Mesodermal cell (in vitro differentiated cells): ENCODE results near the gene RASGEF1C.

ENCODE experiments used
- H3K27ac ChIP-seq: 2 replicates; pipeline ENCODE4 v1.7.0; 2013; ENCODE audit warnings: mild to moderate bottlenecking, low read depth, low read length, moderate library complexity; ENCODE audit not compliant: severe bottlenecking
- H3K36me3 ChIP-seq: 2 replicates; pipeline ENCODE4 v1.7.1; 2013; ENCODE audit warnings: mild to moderate bottlenecking, low read length, moderate library complexity; ENCODE audit not compliant: control insufficient read depth, insufficient read depth
- H3K4me1 ChIP-seq: one replicate; pipeline ENCODE4 v1.7.1; 2013; ENCODE audit warnings: mild to moderate bottlenecking, low read length; ENCODE audit not compliant: insufficient read depth, control insufficient read depth, poor library complexity, severe bottlenecking
- H3K4me3 ChIP-seq: 2 replicates; pipeline ENCODE4 v1.7.0; 2013; ENCODE audit warnings: low read length, control low read depth, mild to moderate bottlenecking; ENCODE audit not compliant: insufficient read depth, poor library complexity, severe bottlenecking; ENCODE audit errors: extremely low read depth
- H3K9me3 ChIP-seq: 2 replicates; pipeline ENCODE4 v1.7.1; 2013; ENCODE audit warnings: mild to moderate bottlenecking, low read length, moderate library complexity; ENCODE audit not compliant: control insufficient read depth
- WGBS, 2 experiments: methylation state at CpG; one replicate each; pipeline ENCODE4 v1.1.5; 2013; ENCODE audit warnings: missing lambda C conversion rate in 2 of 2; ENCODE audit not compliant: insufficient coverage in 2 of 2; 5-methylcytosine and 5-hydroxymethylcytosine counted together

The RASGEF1C gene

GRCh38 chr5:180170106-180170809 lies 38.8 kb downstream of the RASGEF1C start:
- WGBS, 2 experiments, result 78 to 83% methylated on average over 30 to 32 of the region's 32 CpGs
- Histone ChIP-seq H3K36me3 (no peaks in the 10 kb centered on the region), H3K9me3 (no peaks in the 10 kb centered on the region), H3K4me3 (no peak overlapping the region), H3K27ac (no peak overlapping the region), H3K4me1 (peaks cover 3% of the 10 kb centered on the region)

DNA sequence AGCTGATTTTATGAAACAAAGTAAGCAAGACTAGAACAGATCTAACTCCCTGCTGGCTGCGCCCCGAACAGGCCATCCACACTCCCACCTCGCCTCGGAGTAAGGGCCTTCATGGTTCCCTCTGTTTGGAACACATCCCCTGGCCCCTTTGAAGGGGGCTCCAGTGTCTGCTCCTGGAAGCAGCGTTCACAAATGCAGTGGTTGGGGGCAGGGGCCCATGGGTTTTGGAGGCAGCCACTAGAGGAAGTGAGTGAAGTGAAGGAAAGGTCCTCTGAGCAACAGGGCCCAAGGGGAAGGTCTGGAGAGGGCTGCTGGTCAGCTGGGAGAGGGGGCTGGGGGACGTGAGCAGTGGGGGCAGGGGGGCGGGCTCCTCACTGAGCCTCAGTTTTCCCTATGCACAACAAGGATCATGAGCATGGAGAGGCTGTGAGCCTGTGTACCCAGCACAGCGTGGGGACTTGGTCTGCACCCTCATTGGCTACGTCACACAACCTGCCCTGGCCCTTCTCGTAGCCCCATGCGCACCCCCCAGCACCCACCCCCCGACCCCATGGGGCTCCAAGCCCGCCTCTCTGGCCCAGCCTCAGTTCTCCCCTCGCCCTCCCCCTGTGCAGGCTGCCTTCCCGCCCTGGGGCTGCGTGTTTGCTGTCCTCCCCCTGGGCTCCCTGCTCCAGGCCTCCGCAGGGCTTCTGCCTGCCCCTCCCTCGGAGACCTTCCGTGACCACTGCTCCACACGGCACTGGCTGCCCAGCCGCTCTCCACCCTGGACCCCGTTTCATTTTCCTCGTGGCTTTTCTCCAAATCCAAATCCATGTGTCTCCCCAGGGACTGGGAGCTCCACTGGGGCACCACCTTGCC lies 39.5 kb downstream of the RASGEF1C start:
- peaks cover 3% of the 10 kb centered on the region for H3K4me1 ChIP-seq
- WGBS, 2 experiments, result 83 to 94% methylated on average over 9 to 19 of the region's 23 CpGs
- H3K9me3 ChIP-seq, result no peaks in the 10 kb centered on the region
- H3K36me3 ChIP-seq, result no peaks in the 10 kb centered on the region
- H3K4me3 ChIP-seq, result no peak overlapping the region
- no peak overlapping the region for H3K27ac ChIP-seq

GRCh38 chr5:180168758-180169157 lies 40.3 kb downstream of the RASGEF1C start:
- WGBS, 2 experiments, result 92 to 94% methylated on average over 4 of the region's 6 CpGs
- no peak overlapping the region for H3K4me3 ChIP-seq
- H3K36me3 ChIP-seq, result no peaks in the 10 kb centered on the region
- peaks cover 3% of the 10 kb centered on the region for H3K4me1 ChIP-seq
- H3K9me3 ChIP-seq, result no peaks in the 10 kb centered on the region
- H3K27ac ChIP-seq, result no peak overlapping the region

GRCh38 chr5:180166176-180166575 lies 42.8 kb downstream of the RASGEF1C start:
- Histone ChIP-seq H3K9me3 (no peaks in the 10 kb centered on the region), H3K27ac (no peak overlapping the region), H3K4me1 (peaks cover 3% of the 10 kb centered on the region), H3K4me3 (no peak overlapping the region), H3K36me3 (no peaks in the 10 kb centered on the region)
- WGBS, 2 experiments, result 67% methylated on average over 2 of the region's 2 CpGs; no CpG with 5 or more reads in 1 of the 2 experiments

DNA sequence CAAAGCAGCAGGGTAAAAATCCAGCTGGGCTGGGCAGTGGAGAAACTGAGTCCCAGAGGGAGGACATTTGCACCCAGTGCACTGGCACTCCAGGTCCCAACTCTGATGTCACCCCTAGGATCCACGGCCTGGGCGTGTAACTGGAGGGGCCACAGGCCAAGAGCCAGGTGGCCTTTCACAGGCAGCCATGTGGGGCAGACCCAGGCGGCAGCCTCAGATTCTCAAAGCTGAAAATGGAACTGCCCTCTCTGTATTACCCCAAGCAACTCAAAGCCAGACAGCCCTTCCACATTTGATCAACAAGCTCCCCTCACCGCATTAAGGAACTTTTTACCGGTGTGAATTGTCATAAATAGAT lies 46.7 kb downstream of the RASGEF1C start:
- no peak overlapping the region for H3K4me3 ChIP-seq
- H3K36me3 ChIP-seq, result no peaks in the 10 kb centered on the region
- H3K4me1 ChIP-seq, result no peaks in the 10 kb centered on the region
- no peaks in the 10 kb centered on the region for H3K9me3 ChIP-seq
- H3K27ac ChIP-seq, result no peak overlapping the region
- WGBS, 2 experiments, result 85 to 90% methylated on average over 2 to 3 of the region's 5 CpGs

- no peak overlapping the region for H3K4me3 ChIP-seq
- no peaks in the 10 kb centered on the region for H3K9me3 ChIP-seq
- no peaks in the 10 kb centered on the region for H3K36me3 ChIP-seq
- no peaks in the 10 kb centered on the region for H3K4me1 ChIP-seq
- no peak overlapping the region for H3K27ac ChIP-seq
- WGBS, 2 experiments, result 91 to 92% methylated on average over 23 to 38 of the region's 39 CpGs
Measured at GRCh38 chr5:180161420-180162303, 47.3 kb downstream of the RASGEF1C start.

- Histone ChIP-seq H3K4me3 (no peak overlapping the region), H3K36me3 (no peaks in the 10 kb centered on the region), H3K27ac (no peak overlapping the region), H3K4me1 (no peaks in the 10 kb centered on the region), H3K9me3 (no peaks in the 10 kb centered on the region)
- WGBS, 2 experiments, result 95 to 97% methylated on average over 6 of the region's 9 CpGs
Measured at GRCh38 chr5:180160789-180161188, 48.2 kb downstream of the RASGEF1C start.

- Histone ChIP-seq H3K27ac (no peak overlapping the region), H3K36me3 (no peaks in the 10 kb centered on the region), H3K4me3 (no peak overlapping the region), H3K9me3 (no peaks in the 10 kb centered on the region), H3K4me1 (no peaks in the 10 kb centered on the region)
- 86 to 93% methylated on average over 2 to 5 of the region's 6 CpGs for WGBS, 2 experiments
Measured at GRCh38 chr5:180160215-180160614, 48.8 kb downstream of the RASGEF1C start.

- Histone ChIP-seq H3K4me1 (no peaks in the 10 kb centered on the region), H3K9me3 (no peaks in the 10 kb centered on the region), H3K27ac (no peak overlapping the region), H3K36me3 (no peaks in the 10 kb centered on the region), H3K4me3 (no peak overlapping the region)
- WGBS, 2 experiments, result 79 to 82% methylated on average over 8 of the region's 8 CpGs
Measured at GRCh38 chr5:180159756-180160155, 49.3 kb downstream of the RASGEF1C start.

- 98 to 100% methylated on average over 2 to 4 of the region's 6 CpGs for whole genome bisulfite sequencing, 2 experiments
Measured at GRCh38 chr5:180157866-180158265, 51.1 kb downstream of the RASGEF1C start.

More at GRCh38 chr5:180157866-180158265, 51.1 kb downstream of the RASGEF1C start:
- H3K27ac ChIP-seq, result no peak overlapping the region
- no peaks in the 10 kb centered on the region for H3K9me3 ChIP-seq
- no peaks in the 10 kb centered on the region for H3K4me1 ChIP-seq
- no peak overlapping the region for H3K4me3 ChIP-seq
- H3K36me3 ChIP-seq, result no peaks in the 10 kb centered on the region
